ENCODE results near the gene FOSL1. TPM values are rescaled to one million over a fixed set of nuclear protein-coding genes. Genes with fewer than 3 reads are reported as not detected.
A peak's percentile ranks its signal among the peaks of the same experiment; 100 is the strongest.

FOSL1 gene
- total RNA-seq, 1 donor from 2014 or later = 37.9 TPM

DNA sequence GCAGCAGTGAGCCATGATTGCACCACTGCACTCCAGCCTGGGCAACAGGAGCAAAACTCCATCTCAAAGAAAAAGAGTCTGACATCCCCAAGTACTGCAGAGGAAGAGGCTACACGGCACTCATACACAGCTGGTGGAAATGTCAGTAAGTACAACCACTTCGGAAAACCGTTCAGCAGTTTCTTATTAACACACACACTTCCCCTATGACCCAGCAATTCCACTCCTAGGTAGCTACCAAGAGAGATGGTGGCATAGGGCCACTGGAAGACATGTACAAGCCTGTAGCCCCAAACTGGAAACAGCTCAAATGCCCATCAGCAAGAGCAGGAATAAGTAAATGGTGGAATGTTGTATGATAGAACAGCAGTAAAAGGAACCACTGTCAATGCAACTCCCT lies 22.4 kb upstream of the FOSL1 start:
- Histone ChIP-seq H2AFZ (ENCODE audit: low read depth, low read length) (no peak overlapping the region), H3K9ac (ENCODE audit: low read length) (no peak overlapping the region), H3K27me3 (ENCODE audit: insufficient read depth, low read length) (no peaks in the 10 kb centered on the region), H3K27ac (ENCODE audit: low read depth, low read length) (no peak overlapping the region), H3K36me3 (ENCODE audit: insufficient read depth, low read length) (peaks cover 14% of the 10 kb centered on the region), H3K9me3 (ENCODE audit: insufficient read depth, low read depth, low read length) (no peaks in the 10 kb centered on the region), H3K79me2 (ENCODE audit: insufficient read depth, low read length) (peaks cover 36% of the 10 kb centered on the region), H3K4me3 (ENCODE audit: insufficient read depth, low read depth, low read length) (no peak overlapping the region), H4K20me1 (ENCODE audit: insufficient read depth, low read length) (peaks cover 9% of the 10 kb centered on the region), H3K4me1 (ENCODE audit: insufficient read depth, low read length) (peaks cover 20% of the 10 kb centered on the region), H3K4me2 (ENCODE audit: low read length) (no peak overlapping the region)
- Mint-ChIP-seq H3K27me3 (ENCODE audit: low read depth, unreplicated experiment) (no peaks in the 10 kb centered on the region), H3K27ac (ENCODE audit: unreplicated experiment) (no peak overlapping the region), H3K4me1 (ENCODE audit: low read depth, unreplicated experiment) (no peaks in the 10 kb centered on the region), H3K4me3 (ENCODE audit: unreplicated experiment) (no peak overlapping the region), H3K9me3 (ENCODE audit: unreplicated experiment) (no peaks in the 10 kb centered on the region), H3K36me3 (ENCODE audit: low read depth, unreplicated experiment) (peaks cover 10% of the 10 kb centered on the region)
- DNase-seq (ENCODE audit: low read depth) (no peak), FAIRE-seq (no peak)
- TF ChIP-seq, protein P1, sequence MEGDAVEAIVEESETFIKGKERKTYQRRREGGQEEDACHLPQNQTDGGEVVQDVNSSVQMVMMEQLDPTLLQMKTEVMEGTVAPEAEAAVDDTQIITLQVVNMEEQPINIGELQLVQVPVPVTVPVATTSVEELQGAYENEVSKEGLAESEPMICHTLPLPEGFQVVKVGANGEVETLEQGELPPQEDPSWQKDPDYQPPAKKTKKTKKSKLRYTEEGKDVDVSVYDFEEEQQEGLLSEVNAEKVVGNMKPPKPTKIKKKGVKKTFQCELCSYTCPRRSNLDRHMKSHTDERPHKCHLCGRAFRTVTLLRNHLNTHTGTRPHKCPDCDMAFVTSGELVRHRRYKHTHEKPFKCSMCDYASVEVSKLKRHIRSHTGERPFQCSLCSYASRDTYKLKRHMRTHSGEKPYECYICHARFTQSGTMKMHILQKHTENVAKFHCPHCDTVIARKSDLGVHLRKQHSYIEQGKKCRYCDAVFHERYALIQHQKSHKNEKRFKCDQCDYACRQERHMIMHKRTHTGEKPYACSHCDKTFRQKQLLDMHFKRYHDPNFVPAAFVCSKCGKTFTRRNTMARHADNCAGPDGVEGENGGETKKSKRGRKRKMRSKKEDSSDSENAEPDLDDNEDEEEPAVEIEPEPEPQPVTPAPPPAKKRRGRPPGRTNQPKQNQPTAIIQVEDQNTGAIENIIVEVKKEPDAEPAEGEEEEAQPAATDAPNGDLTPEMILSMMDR (IDR thresholded peaks at IDR 0.05; ENCODE audit: insufficient read depth, low read depth, low read length) = no peak
- no peak for TF ChIP-seq EZH2 (IDR thresholded peaks at IDR 0.05; ENCODE audit: insufficient read depth, low read length)

DNA sequence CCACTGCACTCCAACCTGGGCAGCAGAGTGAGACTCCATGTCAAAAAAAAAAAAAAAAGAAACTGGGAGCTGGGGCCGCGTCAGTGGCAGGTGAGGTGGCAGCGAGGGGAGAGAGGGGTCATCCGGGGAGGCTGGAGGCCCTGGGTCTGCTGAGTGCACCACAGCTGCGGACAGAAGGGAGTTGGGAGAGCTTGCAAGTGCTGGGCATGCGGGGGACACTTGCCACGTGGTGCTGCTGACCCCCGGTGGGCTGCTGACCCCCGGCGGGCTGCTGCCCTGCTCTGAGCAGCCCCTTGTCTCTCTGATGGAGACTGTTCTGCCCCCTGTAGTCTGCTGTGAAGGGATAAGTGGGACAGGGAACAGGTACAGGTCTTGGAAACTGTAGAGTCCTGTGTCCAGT lies 21.7 kb upstream of the FOSL1 start:
- Histone ChIP-seq H3K27ac (ENCODE audit: low read depth, low read length) (no peak overlapping the region), H3K79me2 (ENCODE audit: insufficient read depth, low read length) (peaks cover 43% of the 10 kb centered on the region), H3K36me3 (ENCODE audit: insufficient read depth, low read length) (peaks cover 17% of the 10 kb centered on the region), H3K9me3 (ENCODE audit: insufficient read depth, low read depth, low read length) (no peaks in the 10 kb centered on the region), H3K9ac (ENCODE audit: low read length) (no peak overlapping the region), H3K4me3 (ENCODE audit: insufficient read depth, low read depth, low read length) (no peak overlapping the region), H4K20me1 (ENCODE audit: insufficient read depth, low read length) (peaks cover 9% of the 10 kb centered on the region), H3K4me2 (ENCODE audit: low read length) (no peak overlapping the region), H2AFZ (ENCODE audit: low read depth, low read length) (no peak overlapping the region), H3K4me1 (ENCODE audit: insufficient read depth, low read length) (peaks cover 27% of the 10 kb centered on the region), H3K27me3 (ENCODE audit: insufficient read depth, low read length) (no peaks in the 10 kb centered on the region)
- H3K36me3 Mint-ChIP-seq (ENCODE audit: low read depth, unreplicated experiment) = peaks cover 10% of the 10 kb centered on the region
- TF ChIP-seq, protein P1 (IDR thresholded peaks at IDR 0.05; ENCODE audit: insufficient read depth, low read depth, low read length) = no peak
- no peak for TF ChIP-seq EZH2 (IDR thresholded peaks at IDR 0.05; ENCODE audit: insufficient read depth, low read length)
- H3K4me1 Mint-ChIP-seq (ENCODE audit: low read depth, unreplicated experiment) = peaks cover 3% of the 10 kb centered on the region
- no peak overlapping the region for H3K27ac Mint-ChIP-seq (ENCODE audit: unreplicated experiment)
- no peak overlapping the region for H3K4me3 Mint-ChIP-seq (ENCODE audit: unreplicated experiment)
- H3K9me3 Mint-ChIP-seq (ENCODE audit: unreplicated experiment) = no peaks in the 10 kb centered on the region
- DNase-seq (ENCODE audit: low read depth) = no peak
- no peaks in the 10 kb centered on the region for H3K27me3 Mint-ChIP-seq (ENCODE audit: low read depth, unreplicated experiment)
- FAIRE-seq = no peak

DNA sequence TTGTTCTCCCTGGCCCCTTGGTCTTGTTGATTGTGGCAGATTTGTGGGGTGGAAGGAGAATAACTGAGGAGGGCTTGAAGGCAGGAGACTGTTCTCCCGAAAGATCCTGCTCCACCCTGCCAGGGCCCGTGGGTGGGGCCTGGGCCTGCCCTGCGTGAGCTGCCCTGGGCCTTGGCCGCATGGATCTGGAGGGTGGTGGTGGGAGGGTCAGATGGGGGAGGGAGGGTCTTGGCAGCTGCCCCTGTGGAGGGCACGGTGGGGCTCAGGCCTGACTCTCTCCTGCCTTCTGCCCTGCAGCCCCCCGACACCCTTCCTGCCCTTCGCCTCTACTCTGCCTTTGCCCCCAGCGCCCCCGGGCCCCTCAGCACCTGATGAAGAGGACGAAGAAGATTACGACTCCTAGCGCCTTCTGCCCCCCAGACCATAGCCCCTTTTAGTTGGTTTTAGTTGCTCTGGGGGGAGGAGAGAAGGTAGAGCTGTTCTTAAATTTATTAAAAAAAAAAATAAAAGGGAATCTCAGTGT lies 20.9 kb upstream of the FOSL1 start:
- peak overlapping the region; percentile 91 for H3K4me3 Mint-ChIP-seq (ENCODE audit: unreplicated experiment)
- H3K9ac ChIP-seq (ENCODE audit: low read length) = peak overlapping the region; percentile 80

More for the DNA sequence above, 20.9 kb upstream of the FOSL1 start:
- no peak for FAIRE-seq
- no peak for DNase-seq (ENCODE audit: low read depth)
- H3K27me3 ChIP-seq (ENCODE audit: insufficient read depth, low read length) = no peaks in the 10 kb centered on the region
- peaks cover 11% of the 10 kb centered on the region for H3K4me1 Mint-ChIP-seq (ENCODE audit: low read depth, unreplicated experiment)
- peak overlapping the region; percentile 72 for H3K4me3 ChIP-seq (ENCODE audit: insufficient read depth, low read depth, low read length)
- peak overlapping the region; percentile 95 for H3K4me2 ChIP-seq (ENCODE audit: low read length)
- TF ChIP-seq, protein P1 (IDR thresholded peaks at IDR 0.05; ENCODE audit: insufficient read depth, low read depth, low read length) = no peak
- no peak for TF ChIP-seq EZH2 (IDR thresholded peaks at IDR 0.05; ENCODE audit: insufficient read depth, low read length)
- peak overlapping the region; percentile 47 for H3K27ac Mint-ChIP-seq (ENCODE audit: unreplicated experiment)
- H3K79me2 ChIP-seq (ENCODE audit: insufficient read depth, low read length) = peaks cover 50% of the 10 kb centered on the region
- H3K9me3 ChIP-seq (ENCODE audit: insufficient read depth, low read depth, low read length) = no peaks in the 10 kb centered on the region
- H4K20me1 ChIP-seq (ENCODE audit: insufficient read depth, low read length) = peaks cover 9% of the 10 kb centered on the region
- H3K36me3 ChIP-seq (ENCODE audit: insufficient read depth, low read length) = peaks cover 17% of the 10 kb centered on the region
- H3K36me3 Mint-ChIP-seq (ENCODE audit: low read depth, unreplicated experiment) = peaks cover 10% of the 10 kb centered on the region
- peaks cover 35% of the 10 kb centered on the region for H3K4me1 ChIP-seq (ENCODE audit: insufficient read depth, low read length)
- H3K27me3 Mint-ChIP-seq (ENCODE audit: low read depth, unreplicated experiment) = no peaks in the 10 kb centered on the region
- H3K9me3 Mint-ChIP-seq (ENCODE audit: unreplicated experiment) = no peaks in the 10 kb centered on the region
- H2AFZ ChIP-seq (ENCODE audit: low read depth, low read length) = no peak overlapping the region
- no peak overlapping the region for H3K27ac ChIP-seq (ENCODE audit: low read depth, low read length)
